Gastrocnemius medialis (tissue), 4 donors: ENCODE measurements around the gene CTNNA2. TPM values are rescaled to one million over a fixed set of nuclear protein-coding genes. Genes with fewer than 3 reads are reported as not detected.

Experiments
- ATAC-seq, 2 donors: fragments of 150-250 bp; one replicate each; pipeline ENCODE4 v1.9.1; 2016
- DNase-seq, 2 donors: peaks; one replicate each; pipeline ENCODE4 v3.0.0-alpha.2; 2019
- H3K27ac ChIP-seq, 4 donors: fragments of 200-600 bp; sonication (generic); 1 replicate in 1 of 4; 2 replicates in 3 of 4; pipeline ENCODE4 v1.5.1; 2016 to 2018; ENCODE audit warnings: mild to moderate bottlenecking in 2 of 4, moderate library complexity in 1 of 4
- H3K27me3 ChIP-seq, 3 donors: fragments of 200-600 bp; sonication (generic) in 2 of 3; 1 replicate in 1 of 3; 2 replicates in 2 of 3; pipeline versions ENCODE4 v1.5.1 to v1.6.0; 2016 to 2019; ENCODE audit warnings: mild to moderate bottlenecking in 1 of 3, moderate library complexity in 1 of 3
- H3K36me3 ChIP-seq, 2 donors: fragments of 200-600 bp; sonication (generic) in 1 of 2; one replicate each; pipeline ENCODE4 v1.5.1; 2017 to 2018
- H3K4me1 ChIP-seq, 2 donors: fragments of 200-600 bp; sonication (generic) in 1 of 2; one replicate each; pipeline ENCODE4 v1.5.1; 2016 to 2017; ENCODE audit warnings: mild to moderate bottlenecking in 2 of 2
- H3K4me3 ChIP-seq, 4 donors: fragments of 200-600 bp; sonication (generic) in 3 of 4; 1 replicate in 1 of 4; 2 replicates in 3 of 4; pipeline ENCODE4 v1.5.1; 2016 to 2019; ENCODE audit warnings: mild to moderate bottlenecking in 2 of 4
- H3K9me3 ChIP-seq, 3 donors: fragments of 200-600 bp; sonication (generic) in 2 of 3; 1 replicate in 1 of 3; 2 replicates in 2 of 3; pipeline ENCODE4 v1.5.1; 2016 to 2019
- CTCF ChIP-seq, 5 experiments: fragments of 450-650 bp in 3 of 5; fragments of 200-600 bp in 2 of 5; sonication (generic) in 2 of 5; IDR thresholded peaks in 4 of 5; conservative IDR thresholded peaks in 1 of 5; 1 replicate in 4 of 5; 2 replicates in 1 of 5; pipeline ENCODE4 v1.5.1; 2016 to 2019; ENCODE audit warnings: antibody characterized with exemption in 5 of 5, mild to moderate bottlenecking in 3 of 5, moderate library complexity in 3 of 5
- POLR2A ChIP-seq, 2 donors: fragments of 450-650 bp; IDR thresholded peaks; one replicate each; pipeline ENCODE4 v1.6.1; 2017; ENCODE audit warnings: antibody characterized with exemption in 2 of 2, mild to moderate bottlenecking in 2 of 2, moderate library complexity in 2 of 2
- in situ Hi-C, 4 donors: fragments of 200-750 bp; cut with MboI; loops; one replicate each; pipeline versions ENCODE4 v1.15.0 to v1.8.0; 2017; ENCODE audit warnings: low sequenced_read_pairs in 4 of 4
- intact Hi-C: fragments of 100-400 bp; cut with DNase I; formaldehyde crosslinking; loops from one replicate; pipeline ENCODE4 v1.15.1; 2023; ENCODE audit warnings: low total_unique reads
- total RNA-seq, 4 donors: library from RNA; depleted of rRNA; stranded (reverse); fragments of >200 nt; gene quantifications; one replicate each; pipeline versions ENCODE4 v1.1.0 to v1.2.3, GENCODE V29; 2016

Gene CTNNA2
- total RNA-seq, 4 donors from 2014 or later = not detected

DNA sequence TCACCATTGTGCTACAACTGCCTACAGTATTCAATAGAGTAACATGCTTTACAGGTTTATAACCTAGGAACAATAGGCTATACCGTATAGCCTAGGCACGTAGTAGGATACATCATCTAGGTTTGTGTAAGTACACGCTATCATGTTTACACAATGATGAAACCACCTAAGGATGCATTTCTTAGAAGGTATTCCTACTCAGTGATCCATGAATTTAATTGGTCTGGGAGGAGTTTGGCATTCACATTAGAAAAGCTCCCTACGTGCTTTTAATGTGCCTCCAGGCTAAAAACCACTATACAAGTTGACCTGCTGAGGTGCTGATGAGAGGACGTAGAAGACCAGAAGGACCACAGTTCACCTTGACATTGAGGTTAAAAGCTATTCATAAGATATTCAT lies 946.2 kb downstream of the CTNNA2 start:
- DNase-seq = no peak
- intact Hi-C loops (no loop called here), in situ Hi-C loops (no loop called here)
- Histone ChIP-seq H3K4me3 (no peak overlapping the region), H3K4me1 (no peaks in the 10 kb centered on the region), H3K36me3 (no peaks in the 10 kb centered on the region), H3K9me3 (no peaks in the 10 kb centered on the region), H3K27ac (no peak overlapping the region), H3K27me3 (no peaks in the 10 kb centered on the region)
- TF ChIP-seq CTCF (IDR thresholded peaks at IDR 0.05 in 4 of 5, conservative IDR thresholded peaks at IDR 0.05 in 1 of 5) (no peak), POLR2A (IDR thresholded peaks at IDR 0.05) (no peak)
- ATAC-seq = no peak

DNA sequence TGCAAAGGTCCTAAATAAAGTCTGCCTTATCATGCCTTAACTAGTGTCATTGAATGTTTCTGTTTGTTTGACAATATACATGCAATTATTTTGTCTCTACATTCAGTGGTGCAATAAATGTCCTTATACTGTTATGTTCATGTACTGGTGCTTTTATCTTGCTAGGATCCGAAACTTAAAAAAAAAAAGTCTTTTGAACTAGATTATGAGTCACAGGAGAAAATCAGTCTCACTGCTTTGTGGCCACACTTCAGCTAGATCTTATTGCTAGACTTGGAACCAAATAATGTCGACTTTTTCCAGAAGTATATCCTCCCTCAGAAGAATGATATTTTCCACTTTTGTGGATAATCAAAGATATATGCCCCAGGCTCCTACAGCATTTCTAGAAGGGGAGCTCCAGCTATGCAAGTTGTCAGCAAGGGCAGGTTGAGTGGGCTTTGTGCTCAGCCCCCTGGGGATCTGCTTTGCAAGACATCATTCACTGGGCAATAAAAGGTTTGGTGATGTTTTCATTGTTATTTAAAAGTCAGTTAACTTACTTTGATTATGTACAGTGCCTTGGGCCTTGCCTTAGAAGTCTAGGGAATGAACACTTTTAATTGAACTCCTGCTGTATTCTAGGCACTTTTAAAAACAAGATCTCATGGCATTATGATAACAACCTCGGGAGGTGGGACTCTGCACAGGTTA lies 948.8 kb downstream of the CTNNA2 start:
- no peak for ATAC-seq
- no peak for TF ChIP-seq CTCF (IDR thresholded peaks at IDR 0.05 in 4 of 5, conservative IDR thresholded peaks at IDR 0.05 in 1 of 5)
- no peak for TF ChIP-seq POLR2A (IDR thresholded peaks at IDR 0.05)
- intact Hi-C loops = no loop called here

DNA sequence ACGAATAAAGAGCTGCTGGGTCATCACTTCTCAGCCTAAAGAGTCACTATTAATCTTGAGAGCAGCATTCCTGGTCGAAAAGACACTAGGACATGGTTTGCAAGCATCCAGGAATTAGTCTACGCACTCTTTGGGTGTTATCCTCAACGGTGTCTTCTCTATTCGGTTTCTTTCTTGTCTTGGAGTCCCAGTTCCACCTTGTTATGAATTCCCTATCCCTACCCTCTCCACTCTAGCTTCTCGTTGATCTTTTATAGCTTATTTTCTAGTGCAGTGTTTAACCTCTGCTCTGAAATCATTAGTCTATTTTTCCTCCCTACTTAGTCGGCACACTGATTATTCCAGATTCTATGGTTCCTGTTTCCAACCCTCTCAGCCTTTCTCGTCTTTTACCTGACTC lies 949.8 kb downstream of the CTNNA2 start:
- TF ChIP-seq CTCF (IDR thresholded peaks at IDR 0.05 in 4 of 5, conservative IDR thresholded peaks at IDR 0.05 in 1 of 5) = no peak

More for the DNA sequence above, 948.8 kb downstream of the CTNNA2 start:
- Histone ChIP-seq H3K27ac (no peak overlapping the region), H3K9me3 (no peaks in the 10 kb centered on the region), H3K27me3 (no peaks in the 10 kb centered on the region), H3K4me1 (no peaks in the 10 kb centered on the region), H3K36me3 (no peaks in the 10 kb centered on the region), H3K4me3 (no peak overlapping the region)
- DNase-seq = no peak
- in situ Hi-C loops = no loop called here

DNA sequence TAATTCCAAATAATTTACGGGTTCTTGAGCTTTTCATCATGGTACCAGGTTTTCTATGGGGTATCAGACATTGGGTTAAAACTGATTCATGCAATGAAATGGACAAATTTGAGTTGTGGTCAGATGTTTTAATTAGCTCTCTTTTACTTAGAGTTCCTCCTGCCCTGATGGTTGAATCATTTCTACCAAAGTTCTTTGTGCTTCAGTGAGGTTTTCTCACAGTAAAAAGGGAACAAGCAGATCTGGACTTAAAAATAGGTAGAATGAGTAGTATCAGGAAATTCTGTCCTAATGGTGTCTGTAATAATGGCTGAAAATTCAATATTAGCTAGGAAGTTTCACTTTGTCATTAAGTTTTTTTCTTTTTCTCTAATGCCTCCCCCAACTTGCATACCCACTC lies 951.4 kb downstream of the CTNNA2 start:
- in situ Hi-C loops = no loop called here

More for the DNA sequence above, 949.8 kb downstream of the CTNNA2 start:
- H3K27me3 ChIP-seq = no peaks in the 10 kb centered on the region
- no peaks in the 10 kb centered on the region for H3K4me1 ChIP-seq
- H3K27ac ChIP-seq = no peak overlapping the region
- intact Hi-C loops (no loop called here), in situ Hi-C loops (no loop called here)
- no peaks in the 10 kb centered on the region for H3K36me3 ChIP-seq
- no peak for DNase-seq
- H3K9me3 ChIP-seq = no peaks in the 10 kb centered on the region
- ATAC-seq = no peak
- H3K4me3 ChIP-seq = no peak overlapping the region

More for the DNA sequence above, 951.4 kb downstream of the CTNNA2 start:
- no peak for TF ChIP-seq CTCF (IDR thresholded peaks at IDR 0.05 in 4 of 5, conservative IDR thresholded peaks at IDR 0.05 in 1 of 5)
- TF ChIP-seq POLR2A (IDR thresholded peaks at IDR 0.05) = no peak
- H3K4me1 ChIP-seq = no peaks in the 10 kb centered on the region
- no peaks in the 10 kb centered on the region for H3K9me3 ChIP-seq
- no peak overlapping the region for H3K4me3 ChIP-seq
- no peak overlapping the region for H3K27ac ChIP-seq
- H3K27me3 ChIP-seq = no peaks in the 10 kb centered on the region
- ATAC-seq (no peak), DNase-seq (no peak)
- intact Hi-C loops = no loop called here
- H3K36me3 ChIP-seq = no peaks in the 10 kb centered on the region
